ENCODE results near the gene TH.

TH gene

GRCh38 chr11:2171591-2172003, at the start of gene TH:
Gene TH, minus strand, starts transcription at chr11:2171815. Its CDS starts 29 bp downstream, at chr11:2171786.
- Mint-ChIP-seq H3K4me3 (no peak within 1 kb of the TSS), H3K4me1 (peaks cover 4% of the 10 kb centered on the region), H3K36me3 (no peaks in the 10 kb centered on the region), H3K9me3 (no peaks in the 10 kb centered on the region), H3K27ac (no peak within 1 kb of the TSS)
- ATAC-seq (no peak), DNase-seq (ENCODE audit: low spot score in 2 of 2) (no peak)

- ATAC-seq, result no peak
- H3K4me3 Mint-ChIP-seq, result no peak overlapping the region
Observed at GRCh38 chr11:2221024-2221423, 49.4 kb upstream of the TH start.

GRCh38 chr11:2220173-2220771, 48.7 kb upstream of the TH start:
- DNase-seq (ENCODE audit: low spot score in 2 of 2), result no peak
- peaks cover 12% of the 10 kb centered on the region for H3K4me1 Mint-ChIP-seq
- no peak overlapping the region for H3K27ac Mint-ChIP-seq
- ATAC-seq, result no peak
- H3K36me3 Mint-ChIP-seq, result no peaks in the 10 kb centered on the region
- peaks cover 5% of the 10 kb centered on the region for H3K9me3 Mint-ChIP-seq
- H3K4me3 Mint-ChIP-seq, result no peak overlapping the region

More at GRCh38 chr11:2221024-2221423, 49.4 kb upstream of the TH start:
- Mint-ChIP-seq H3K9me3 (peaks cover 5% of the 10 kb centered on the region), H3K27ac (no peak overlapping the region), H3K4me1 (peaks cover 12% of the 10 kb centered on the region), H3K36me3 (no peaks in the 10 kb centered on the region)
- DNase-seq (ENCODE audit: low spot score in 2 of 2), result no peak

GRCh38 chr11:2219318-2220017, 47.9 kb upstream of the TH start:
- peaks cover 5% of the 10 kb centered on the region for H3K9me3 Mint-ChIP-seq
- no peak overlapping the region for H3K4me3 Mint-ChIP-seq
- ATAC-seq (no peak), DNase-seq (ENCODE audit: low spot score in 2 of 2) (no peak)
- no peaks in the 10 kb centered on the region for H3K36me3 Mint-ChIP-seq
- peaks cover 19% of the 10 kb centered on the region for H3K4me1 Mint-ChIP-seq
- no peak overlapping the region for H3K27ac Mint-ChIP-seq

GRCh38 chr11:2218031-2218633, 46.5 kb upstream of the TH start:
- DNase-seq (ENCODE audit: low spot score in 2 of 2) (no peak), ATAC-seq (no peak)
- H3K36me3 Mint-ChIP-seq, result no peaks in the 10 kb centered on the region
- H3K9me3 Mint-ChIP-seq, result no peaks in the 10 kb centered on the region
- peaks cover 33% of the 10 kb centered on the region for H3K4me1 Mint-ChIP-seq
- peak overlapping the region; percentile 11 for H3K27ac Mint-ChIP-seq
- H3K4me3 Mint-ChIP-seq, result no peak overlapping the region

GRCh38 chr11:2217211-2218030, 45.8 kb upstream of the TH start:
- H3K27ac Mint-ChIP-seq, result no peak overlapping the region
- ATAC-seq (peak; percentile 57), DNase-seq (ENCODE audit: low spot score in 2 of 2) (peak in 1 of 2 donors; percentile 44)
- no peaks in the 10 kb centered on the region for H3K9me3 Mint-ChIP-seq
- H3K4me1 Mint-ChIP-seq, result peaks cover 34% of the 10 kb centered on the region
- H3K36me3 Mint-ChIP-seq, result no peaks in the 10 kb centered on the region
- H3K4me3 Mint-ChIP-seq, result no peak overlapping the region

GRCh38 chr11:2216400-2217064, 44.9 kb upstream of the TH start:
- H3K4me3 Mint-ChIP-seq, result no peak overlapping the region
- no peak for ATAC-seq

GRCh38 chr11:2215561-2216399, 44.2 kb upstream of the TH start:
- no peak for DNase-seq (ENCODE audit: low spot score in 2 of 2)
- no peak overlapping the region for H3K4me3 Mint-ChIP-seq
- no peaks in the 10 kb centered on the region for H3K36me3 Mint-ChIP-seq
- H3K4me1 Mint-ChIP-seq, result peaks cover 39% of the 10 kb centered on the region
- H3K27ac Mint-ChIP-seq, result peak overlapping the region; percentile 87
- no peak for ATAC-seq
- H3K9me3 Mint-ChIP-seq, result no peaks in the 10 kb centered on the region

More at GRCh38 chr11:2216400-2217064, 44.9 kb upstream of the TH start:
- H3K27ac Mint-ChIP-seq, result no peak overlapping the region
- no peaks in the 10 kb centered on the region for H3K36me3 Mint-ChIP-seq
- no peak for DNase-seq (ENCODE audit: low spot score in 2 of 2)
- peaks cover 39% of the 10 kb centered on the region for H3K4me1 Mint-ChIP-seq
- H3K9me3 Mint-ChIP-seq, result no peaks in the 10 kb centered on the region

GRCh38 chr11:2215230-2215560, 43.6 kb upstream of the TH start:
- Mint-ChIP-seq H3K9me3 (no peaks in the 10 kb centered on the region), H3K27ac (peak overlapping the region; percentile 87), H3K4me1 (peaks cover 39% of the 10 kb centered on the region), H3K36me3 (no peaks in the 10 kb centered on the region), H3K4me3 (no peak overlapping the region)
- no peak for DNase-seq (ENCODE audit: low spot score in 2 of 2)
- no peak for ATAC-seq

GRCh38 chr11:2214527-2215229, 43.1 kb upstream of the TH start:
- no peaks in the 10 kb centered on the region for H3K9me3 Mint-ChIP-seq
- peak overlapping the region; percentile 87 for H3K27ac Mint-ChIP-seq
- DNase-seq (ENCODE audit: low spot score in 2 of 2), result no peak

GRCh38 chr11:2213890-2214526, 42.4 kb upstream of the TH start:
- no peaks in the 10 kb centered on the region for H3K9me3 Mint-ChIP-seq
- H3K4me1 Mint-ChIP-seq, result peaks cover 39% of the 10 kb centered on the region
- no peaks in the 10 kb centered on the region for H3K36me3 Mint-ChIP-seq
- ATAC-seq (no peak), DNase-seq (ENCODE audit: low spot score in 2 of 2) (no peak)
- peak overlapping the region; percentile 87 for H3K27ac Mint-ChIP-seq
- H3K4me3 Mint-ChIP-seq, result peak overlapping the region; percentile 55

More at GRCh38 chr11:2214527-2215229, 43.1 kb upstream of the TH start:
- H3K4me3 Mint-ChIP-seq, result peak overlapping the region; percentile 55
- H3K4me1 Mint-ChIP-seq, result peaks cover 39% of the 10 kb centered on the region
- ATAC-seq, result no peak
- H3K36me3 Mint-ChIP-seq, result no peaks in the 10 kb centered on the region

GRCh38 chr11:2213384-2213842, 41.8 kb upstream of the TH start:
- H3K36me3 Mint-ChIP-seq, result no peaks in the 10 kb centered on the region
- peak overlapping the region; percentile 55 for H3K4me3 Mint-ChIP-seq
- no peaks in the 10 kb centered on the region for H3K9me3 Mint-ChIP-seq
- ATAC-seq (peak; percentile 75), DNase-seq (ENCODE audit: low spot score in 2 of 2) (no peak)
- peak overlapping the region; percentile 87 for H3K27ac Mint-ChIP-seq
- H3K4me1 Mint-ChIP-seq, result peaks cover 36% of the 10 kb centered on the region

Data from stimulated activated effector memory CD8-positive, alpha-beta T cell treated with anti-CD3 and anti-CD28 coated beads, Interleukin-12 subunit alpha, Interleukin-12 subunit beta, amount 100 ng/mL, for 72 hours (primary cell).